ENCODE results near the gene SMIM33. TPM values are rescaled to one million over a fixed set of nuclear protein-coding genes. Genes with fewer than 3 reads are reported as not detected.

SMIM33 gene
- total RNA-seq, 4 donors from 2014 or later: 0.55 to 0.64 TPM; not detected in 2

GRCh38 chr5:139472386-139473030 is 1.7 kb downstream of the SMIM33 start:
- Histone ChIP-seq H3K36me3 (no peaks in the 10 kb centered on the region), H3K27ac (peak overlapping the region in 1 of 4 donors; percentile 81), H3K4me1 (peaks cover 0 to 56% (median 24%) of the 10 kb centered on the region in 4 donors), H3K4me3 (no peak overlapping the region), H3K27me3 (no peaks in the 10 kb centered on the region), H3K9me3 (no peaks in the 10 kb centered on the region)
- intact Hi-C loops (cut with DNase I; ENCODE audit: low total_unique reads) (no loop called here), in situ Hi-C loops (cut with MboI; ENCODE audit: low pct_ligation_motif_present in 1 of 4, low pct_unique_long_range_greater_than_20kb in 1 of 4, low sequenced_read_pairs in 3 of 4) (no loop called here)
- 85 to 87% methylated on average over 3 to 15 of the region's 15 CpGs for WGBS, 2 donors (ENCODE audit: low coverage in 1 of 2)
- TF ChIP-seq CTCF (IDR thresholded peaks at IDR 0.05): no peak
- TF ChIP-seq EP300 (IDR thresholded peaks at IDR 0.05; ENCODE audit: low read depth): no peak
- no peak for TF ChIP-seq POLR2AphosphoS5 (IDR thresholded peaks at IDR 0.05)
- TF ChIP-seq POLR2A (IDR thresholded peaks at IDR 0.05): no peak
- DNase-seq: no peak

DNA sequence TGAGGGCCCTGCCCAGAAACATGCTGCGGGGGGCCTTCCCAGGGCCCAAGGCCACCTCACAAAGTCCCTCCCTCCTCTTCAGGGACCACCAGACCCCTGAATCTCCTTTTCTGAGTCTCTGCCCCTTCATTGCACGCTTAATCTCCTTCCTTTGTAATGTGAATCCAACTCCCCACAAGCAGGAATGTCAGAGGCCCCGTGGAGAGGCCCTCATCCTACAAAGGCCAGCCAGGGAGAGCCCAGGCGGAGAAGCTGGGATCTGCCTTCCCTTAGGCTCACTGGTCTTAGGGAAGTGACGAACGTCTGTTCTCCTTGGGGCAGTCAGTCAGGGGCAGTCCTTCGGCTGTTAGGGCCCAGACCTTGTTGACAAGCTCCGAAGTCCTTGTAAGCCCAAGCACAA is 2.3 kb downstream of the SMIM33 start:
- Histone ChIP-seq H3K27me3 (no peaks in the 10 kb centered on the region), H3K4me3 (no peak overlapping the region), H3K27ac (peak overlapping the region in 1 of 4 donors; percentile 21), H3K36me3 (no peaks in the 10 kb centered on the region), H3K4me1 (peaks cover 0 to 55% (median 24%) of the 10 kb centered on the region in 4 donors), H3K9me3 (no peaks in the 10 kb centered on the region)
- in situ Hi-C loops (cut with MboI; ENCODE audit: low pct_ligation_motif_present in 1 of 4, low pct_unique_long_range_greater_than_20kb in 1 of 4, low sequenced_read_pairs in 3 of 4): no loop called here
- no peak for TF ChIP-seq POLR2A (IDR thresholded peaks at IDR 0.05)
- TF ChIP-seq POLR2AphosphoS5 (IDR thresholded peaks at IDR 0.05): no peak
- TF ChIP-seq EP300 (IDR thresholded peaks at IDR 0.05; ENCODE audit: low read depth): no peak
- TF ChIP-seq CTCF (IDR thresholded peaks at IDR 0.05): no peak
- intact Hi-C loops (cut with DNase I; ENCODE audit: low total_unique reads): no loop called here
- 80 to 87% methylated on average over 1 to 8 of the region's 8 CpGs for whole genome bisulfite sequencing, 2 donors (ENCODE audit: low coverage in 1 of 2)
- DNase-seq: no peak

DNA sequence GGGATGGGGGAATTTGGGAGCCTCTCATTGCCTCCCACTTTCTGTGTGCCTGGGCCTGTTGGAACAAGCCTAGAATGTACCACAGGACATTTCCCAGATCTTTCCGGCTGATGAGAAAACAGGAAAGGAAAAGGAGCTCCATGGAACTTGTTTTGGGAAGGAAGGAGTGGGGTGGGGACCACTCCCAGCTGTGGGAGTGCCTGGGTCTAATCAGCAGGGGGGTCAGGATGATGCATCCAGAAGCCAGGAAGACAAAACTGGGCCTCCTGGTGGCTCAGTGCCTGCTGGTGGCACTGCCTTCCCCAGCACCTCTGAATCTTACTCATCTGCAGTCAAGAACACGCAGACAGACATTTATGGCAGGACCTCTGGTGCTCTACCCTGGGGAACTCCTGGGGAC is 2.8 kb downstream of the SMIM33 start:
- Histone ChIP-seq H3K4me1 (peaks cover 0 to 51% (median 24%) of the 10 kb centered on the region in 4 donors), H3K9me3 (no peaks in the 10 kb centered on the region), H3K27ac (no peak overlapping the region), H3K36me3 (no peaks in the 10 kb centered on the region), H3K4me3 (no peak overlapping the region), H3K27me3 (no peaks in the 10 kb centered on the region)
- intact Hi-C loops (cut with DNase I; ENCODE audit: low total_unique reads) (no loop called here), in situ Hi-C loops (cut with MboI; ENCODE audit: low pct_ligation_motif_present in 1 of 4, low pct_unique_long_range_greater_than_20kb in 1 of 4, low sequenced_read_pairs in 3 of 4) (no loop called here)
- no peak for TF ChIP-seq POLR2AphosphoS5 (IDR thresholded peaks at IDR 0.05)
- DNase-seq: no peak
- WGBS, 2 donors (ENCODE audit: low coverage in 1 of 2): 78% methylated on average over 2 of the region's 2 CpGs; no CpG with 5 or more reads in 1 of the 2 donors

- Histone ChIP-seq H3K9me3 (no peaks in the 10 kb centered on the region), H3K27me3 (no peaks in the 10 kb centered on the region), H3K36me3 (no peaks in the 10 kb centered on the region), H3K4me1 (peaks cover 0 to 51% (median 26%) of the 10 kb centered on the region in 4 donors), H3K4me3 (no peak overlapping the region), H3K27ac (peak overlapping the region; percentile 0 to 67 (median 39))
- WGBS, 2 donors (ENCODE audit: low coverage in 1 of 2): 41 to 60% methylated on average over 5 to 13 of the region's 13 CpGs
- DNase-seq: peak; percentile 39
- intact Hi-C loops (cut with DNase I; ENCODE audit: low total_unique reads): no loop called here
- in situ Hi-C loops (cut with MboI; ENCODE audit: low pct_ligation_motif_present in 1 of 4, low pct_unique_long_range_greater_than_20kb in 1 of 4, low sequenced_read_pairs in 3 of 4): no loop called here
- no peak for TF ChIP-seq EP300 (IDR thresholded peaks at IDR 0.05; ENCODE audit: low read depth)
- peak in 1 of 3 donors; percentile 11 for TF ChIP-seq POLR2AphosphoS5 (IDR thresholded peaks at IDR 0.05)
Measured at GRCh38 chr5:139474890-139475791, 4.3 kb downstream of the SMIM33 start.
